Right kidney (tissue), 1 donor: ENCODE results near the gene NHLRC4.
"Not testable (repeated sequence)": the region's sequence is repeated elsewhere in the genome, so short reads cannot be mapped to it uniquely, and the experiment has no call there.

ENCODE experiments used
- DNase-seq: peaks from one replicate; pipeline ENCODE4 v3.0.0-alpha.2; 2016

NHLRC4 gene

GRCh38 chr16:583470-583814 is 16.6 kb downstream of the NHLRC4 start:
- DNase-seq = no peak

DNA sequence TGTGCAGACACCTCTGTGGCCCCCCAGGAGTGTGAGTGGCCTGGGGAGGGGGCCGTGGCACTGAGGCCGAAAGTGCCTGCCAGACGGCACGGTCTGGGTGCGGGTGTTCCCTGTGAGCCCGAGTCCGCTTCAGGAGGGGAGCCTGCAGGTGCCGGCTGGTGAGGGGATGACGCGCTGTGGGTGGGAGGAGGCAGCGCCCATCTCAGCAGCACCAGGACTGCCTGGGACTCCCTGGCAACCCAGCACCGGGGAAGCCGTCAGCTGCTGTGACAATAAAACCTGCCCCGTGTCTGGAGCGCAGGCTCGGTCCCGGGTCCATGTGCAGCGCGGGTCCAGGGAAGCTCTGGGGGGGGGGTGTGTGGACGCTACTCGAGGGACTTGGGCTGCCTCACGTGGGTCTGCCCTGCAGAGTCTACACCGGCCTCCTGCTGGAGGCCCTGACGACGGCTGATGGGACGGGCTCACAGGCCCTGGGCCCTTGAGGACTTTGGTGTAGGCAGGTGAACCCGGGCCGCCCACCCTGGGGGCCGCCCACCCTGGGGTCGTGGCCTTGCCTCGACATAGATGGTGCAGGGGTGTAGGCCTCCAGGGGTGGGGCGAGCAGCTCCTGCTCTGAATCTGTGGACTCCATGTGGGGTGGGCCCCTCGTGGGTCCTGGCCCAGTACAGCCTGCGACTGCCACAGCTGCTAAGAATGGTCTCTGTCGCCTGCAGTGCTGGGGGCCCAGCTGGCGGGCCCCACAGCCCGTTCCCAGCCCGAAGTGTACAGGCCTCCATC is 17.2 kb downstream of the NHLRC4 start:
- DNase-seq = no peak

- no peak for DNase-seq
Measured at GRCh38 chr16:585351-585750, 18.5 kb downstream of the NHLRC4 start.

DNA sequence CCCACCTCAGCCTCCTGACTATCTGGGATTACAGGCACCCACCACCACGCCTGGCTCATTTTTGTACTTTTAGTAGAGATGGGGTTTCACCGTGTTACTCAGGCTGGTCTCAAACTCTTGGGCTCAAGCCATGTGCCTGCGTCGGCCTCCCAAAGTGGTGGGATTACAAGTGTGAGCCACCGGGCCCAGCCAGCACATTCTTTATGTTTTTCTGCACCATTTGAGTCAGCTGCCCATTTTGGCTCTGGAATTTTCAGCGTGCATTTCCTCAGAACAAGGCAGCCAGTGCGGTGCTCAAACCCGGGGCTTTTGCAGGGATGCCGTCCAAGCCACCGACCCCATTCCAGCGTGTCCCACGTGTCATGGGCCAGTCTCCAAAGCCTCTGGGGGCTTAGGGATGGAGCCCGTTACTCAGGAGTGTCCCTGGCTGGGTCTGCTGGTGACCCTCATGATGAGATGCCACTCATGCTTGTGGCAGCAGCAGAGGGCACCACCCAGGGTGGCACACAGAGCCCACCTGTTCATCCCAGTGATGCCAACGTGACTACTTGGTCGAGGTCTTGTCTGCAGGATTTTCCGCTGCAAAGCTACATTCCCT is 19.3 kb downstream of the NHLRC4 start:
- DNase-seq = no peak

GRCh38 chr16:586645-587590 is 20.1 kb downstream of the NHLRC4 start:
- no peak for DNase-seq

DNA sequence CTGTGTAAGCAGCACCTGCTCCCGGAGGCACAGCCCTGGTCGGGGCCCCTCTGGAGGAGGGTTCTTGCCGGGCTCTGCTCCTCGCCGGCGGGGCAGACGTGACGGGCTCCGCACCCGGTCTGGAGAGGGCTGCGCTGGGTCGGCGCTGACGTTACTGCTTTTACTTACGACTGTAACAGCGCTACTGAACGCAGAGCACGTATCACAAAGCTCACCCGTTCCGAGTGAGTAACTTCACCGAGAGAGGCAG is 21.8 kb downstream of the NHLRC4 start:
- no peak for DNase-seq

GRCh38 chr16:588889-589657 is 22.3 kb downstream of the NHLRC4 start:
- DNase-seq = peak; percentile 100

GRCh38 chr16:589658-590187 is 22.9 kb downstream of the NHLRC4 start, which contains the start of gene RAB40C:
RAB40C (plus strand) TSS chr16:590066; CDS start chr16:590292, 226 bp downstream.
- no peak for DNase-seq

- peak; percentile 80 for DNase-seq
Measured at GRCh38 chr16:590188-590814, 23.5 kb downstream of the NHLRC4 start.

DNA sequence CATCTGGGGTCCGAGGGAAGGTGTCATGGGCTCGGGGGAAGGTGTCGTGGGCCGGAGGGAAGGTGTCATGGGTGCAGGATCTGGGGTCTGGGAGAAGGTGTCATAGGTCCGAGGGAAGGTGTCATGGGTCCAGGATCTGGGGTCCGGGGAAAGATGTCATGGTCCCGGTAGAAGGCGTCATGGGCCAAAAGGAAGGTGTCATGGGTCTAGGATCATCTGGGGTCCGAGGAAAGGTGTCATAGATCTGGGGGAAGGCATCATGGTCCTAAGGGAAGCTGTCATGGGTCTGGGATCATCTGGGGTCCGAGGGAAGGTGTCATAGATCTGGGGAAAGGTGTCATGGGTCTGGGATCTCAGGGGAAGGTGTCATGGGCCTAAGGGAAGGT is 24.0 kb downstream of the NHLRC4 start:
- no peak for DNase-seq

DNA sequence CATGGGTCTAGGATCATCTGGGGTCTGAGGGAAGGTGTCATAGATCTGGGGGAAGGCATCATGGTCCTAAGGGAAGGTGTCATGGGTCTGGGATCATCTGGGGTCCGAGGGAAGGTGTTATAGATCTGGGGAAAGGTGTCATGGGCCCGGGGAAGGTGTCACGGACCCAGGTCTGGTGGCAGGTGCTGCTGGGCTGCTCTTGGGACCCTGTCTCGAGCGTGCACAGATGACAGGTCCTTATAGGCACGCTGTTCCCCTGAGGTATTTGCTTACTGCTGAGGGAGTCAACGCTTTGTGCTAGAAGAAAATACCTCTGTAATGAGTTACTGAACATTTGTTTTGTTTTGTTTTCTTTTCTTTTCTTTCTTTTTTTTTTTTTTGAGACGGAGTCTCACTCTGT is 24.4 kb downstream of the NHLRC4 start:
- no peak for DNase-seq

DNA sequence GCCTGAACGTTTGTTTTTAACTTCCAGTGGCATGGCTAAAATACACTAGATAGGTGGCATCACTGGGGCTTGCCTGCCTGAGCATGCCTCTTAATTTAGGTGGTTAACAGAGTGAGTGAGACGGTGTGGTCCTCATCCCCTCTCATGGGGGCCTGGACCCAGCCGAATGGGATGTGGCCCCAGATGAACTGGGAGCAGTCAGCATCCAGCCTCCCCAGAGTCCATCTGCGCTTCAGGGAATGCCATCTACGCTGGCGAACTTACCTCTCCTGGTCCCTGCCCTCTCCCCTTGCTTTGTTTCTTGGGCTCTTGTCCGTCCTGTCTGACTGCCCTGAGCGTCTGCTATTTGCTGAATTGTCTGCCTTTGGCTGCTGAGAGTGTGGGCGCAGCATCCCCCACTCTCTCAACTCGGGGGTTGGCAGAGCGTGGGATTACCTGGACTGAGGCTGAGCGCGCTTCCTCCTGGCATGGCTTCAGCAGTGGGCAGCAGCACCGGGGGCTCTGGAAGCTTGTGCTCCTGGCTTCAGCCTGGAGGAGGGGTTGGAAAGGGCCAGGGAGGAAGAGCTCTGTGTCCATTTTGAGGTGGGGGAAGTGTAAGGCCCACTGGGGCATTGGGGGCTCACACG is 25.2 kb downstream of the NHLRC4 start:
- no peak for DNase-seq

DNA sequence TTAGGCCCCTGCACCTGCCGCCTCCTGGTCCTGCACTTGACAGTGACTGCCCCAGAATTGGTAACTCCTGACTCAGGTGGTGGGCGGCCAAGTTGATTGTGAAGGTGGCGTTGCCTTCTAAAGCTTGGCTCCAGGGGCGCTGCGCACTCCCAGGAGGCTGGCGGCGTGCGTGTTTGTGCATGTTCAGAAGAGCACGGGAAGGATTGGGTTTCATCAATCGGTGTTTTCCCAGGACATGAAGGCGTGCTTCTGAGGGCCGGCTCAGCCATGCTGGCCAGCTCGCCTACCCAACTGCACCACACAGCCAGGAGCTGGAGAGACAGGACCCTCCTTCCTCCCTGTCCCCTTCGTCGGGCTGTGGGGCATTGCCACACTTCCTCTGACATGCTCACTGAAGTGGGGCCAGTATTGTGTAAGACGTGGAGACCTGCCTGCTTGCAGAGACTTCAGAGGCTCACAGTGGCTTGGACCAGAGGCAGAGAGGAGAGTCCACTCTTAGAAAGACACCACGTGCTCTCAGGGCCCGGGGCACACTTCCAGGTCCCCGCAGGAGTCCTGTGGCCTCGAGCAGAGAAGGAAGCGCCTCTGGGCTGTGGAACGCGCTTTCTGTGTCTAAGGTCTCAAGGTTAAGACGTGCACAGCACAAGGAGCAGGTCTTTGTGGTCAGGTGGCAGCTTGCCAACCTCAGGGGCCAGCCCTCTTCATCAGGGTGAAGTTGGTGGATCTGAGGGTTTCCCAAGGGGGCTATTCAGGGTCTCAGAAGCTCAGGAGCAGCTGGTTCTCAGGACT is 25.9 kb downstream of the NHLRC4 start:
- no peak for DNase-seq

GRCh38 chr16:593406-593805 is 26.6 kb downstream of the NHLRC4 start:
- DNase-seq = no peak

DNA sequence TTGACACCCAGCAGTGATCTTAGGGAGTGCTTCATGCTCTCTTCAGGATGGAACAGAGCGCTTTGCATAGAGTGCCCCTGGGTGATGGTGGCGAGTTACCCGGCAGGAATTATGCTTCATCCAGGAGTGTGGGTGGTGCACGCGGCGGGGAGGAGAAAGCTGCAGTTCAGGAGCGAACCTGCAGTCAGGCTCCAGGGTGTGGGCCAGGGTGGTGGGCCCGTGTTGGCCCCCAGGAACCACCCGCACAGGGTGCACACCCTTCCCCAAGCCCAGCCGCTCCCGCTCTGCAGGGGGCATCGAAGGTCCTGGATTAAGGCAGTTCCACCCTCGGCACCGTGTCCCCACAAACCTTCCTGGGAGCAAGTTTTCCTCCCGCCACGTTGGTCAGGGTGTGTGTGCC is 27.0 kb downstream of the NHLRC4 start:
- DNase-seq = no peak

GRCh38 chr16:595094-595528 is 28.3 kb downstream of the NHLRC4 start:
- DNase-seq = no peak

- no peak for DNase-seq
Measured at GRCh38 chr16:595942-596735, 29.3 kb downstream of the NHLRC4 start.

DNA sequence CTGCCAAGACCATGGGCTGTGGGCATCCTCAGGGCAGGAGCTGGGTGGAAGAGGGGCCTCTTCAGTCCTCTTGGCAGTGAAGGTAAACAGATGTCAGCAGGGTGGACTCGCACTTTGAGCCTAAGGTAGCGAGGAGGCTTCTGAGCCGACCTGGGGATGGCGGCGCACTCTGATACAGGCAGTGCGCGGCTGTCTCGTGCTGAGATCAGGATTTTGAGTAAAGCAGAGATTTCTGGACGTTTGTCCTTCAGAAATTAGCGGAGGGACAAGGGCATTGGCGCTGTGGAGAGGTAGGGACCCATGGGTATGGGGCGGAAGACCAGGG is 29.9 kb downstream of the NHLRC4 start:
- DNase-seq = no peak

GRCh38 chr16:597655-598054 is 30.9 kb downstream of the NHLRC4 start:
- not testable (repeated sequence) for DNase-seq
